ENCODE measurements around the gene DDR1. TPM values are rescaled to one million over a fixed set of nuclear protein-coding genes. Genes with fewer than 3 reads are reported as not detected.

Gene DDR1
- total RNA-seq, 1 donor from 2014 or later: 20.1 TPM

GRCh38 chr6:30880698-30881252 is 3.5 kb upstream of the DDR1 start:
- intact Hi-C loops (cut with micrococcal nuclease): no loop called here

- intact Hi-C loops (cut with micrococcal nuclease): no loop called here
These were observed 2.7 kb upstream of the DDR1 start for GRCh38 chr6:30881392-30882203.

- intact Hi-C loops (cut with micrococcal nuclease): no loop called here
These were observed 2.0 kb upstream of the DDR1 start for GRCh38 chr6:30882204-30882758.

- intact Hi-C loops (cut with micrococcal nuclease): no loop called here
These were observed 1.3 kb upstream of the DDR1 start for GRCh38 chr6:30882759-30883684.

- intact Hi-C loops (cut with micrococcal nuclease): loop anchor here (2.0 kb wide), 2 partner anchors 30 to 148 kb away; partner anchors contain the start of gene VARS2
These were observed 482 bp downstream of the DDR1 start for GRCh38 chr6:30884521-30885480.

GRCh38 chr6:30885481-30885998 is 1.2 kb downstream of the DDR1 start:
- intact Hi-C loops (cut with micrococcal nuclease): loop anchor here (2.0 kb wide), 2 partner anchors 29 to 149 kb away; partner anchors contain the start of gene VARS2

- intact Hi-C loops (cut with micrococcal nuclease): loop anchor here (2.0 kb wide), 2 partner anchors 29 to 149 kb away; partner anchors contain the start of gene VARS2
These were observed 1.9 kb downstream of the DDR1 start for GRCh38 chr6:30885999-30886896.

- intact Hi-C loops (cut with micrococcal nuclease): no loop called here
These were observed 2.6 kb downstream of the DDR1 start for GRCh38 chr6:30886897-30887255.

GRCh38 chr6:30887901-30888815 is 3.8 kb downstream of the DDR1 start:
- intact Hi-C loops (cut with micrococcal nuclease): no loop called here

GRCh38 chr6:30888816-30889495 is 4.6 kb downstream of the DDR1 start:
- intact Hi-C loops (cut with micrococcal nuclease): no loop called here

- intact Hi-C loops (cut with micrococcal nuclease): no loop called here
These were observed 5.2 kb downstream of the DDR1 start for GRCh38 chr6:30889496-30889885.

GRCh38 chr6:30889921-30890645 is 5.8 kb downstream of the DDR1 start:
- intact Hi-C loops (cut with micrococcal nuclease): no loop called here

GRCh38 chr6:30890646-30891449 is 6.5 kb downstream of the DDR1 start:
- intact Hi-C loops (cut with micrococcal nuclease): no loop called here

- intact Hi-C loops (cut with micrococcal nuclease): no loop called here
These were observed 7.1 kb downstream of the DDR1 start for GRCh38 chr6:30891450-30891723.

- intact Hi-C loops (cut with micrococcal nuclease): no loop called here
These were observed 7.7 kb downstream of the DDR1 start for GRCh38 chr6:30891816-30892538.
